GM23338 (cell line): Measurements from ENCODE around the gene YBX1. TPM values are rescaled to one million over a fixed set of nuclear protein-coding genes. Genes with fewer than 3 reads are reported as not detected.
"Not testable (repeated sequence)": the region's sequence is repeated elsewhere in the genome, so short reads cannot be mapped to it uniquely, and the experiment has no call there.

ENCODE experiments used
- ATAC-seq: fragments of 200-7000 bp; cut with Tn5 transposase; 3 replicates; pipeline ENCODE4 v1.9.1; 2020
- DNase-seq: peaks from one replicate; pipeline ENCODE4 v3.0.0-alpha.2; 2015; ENCODE audit warnings: low spot score
- H2AFZ ChIP-seq: fragments of 200-600 bp; sonication (generic); 2 replicates; pipeline ENCODE4 v1.8.0; 2016; ENCODE audit warnings: antibody characterized with exemption, mild to moderate bottlenecking, moderate library complexity
- H3F3A ChIP-seq: fragments of 200-600 bp; sonication (generic); replicated peaks from 2 replicates; pipeline ENCODE4 v1.8.0; 2017; ENCODE audit warnings: antibody characterized with exemption, mixed run types, low read depth
- H3K27ac ChIP-seq: fragments of 200-600 bp; sonication (generic); 2 replicates; pipeline ENCODE4 v1.6.1; 2016; ENCODE audit warnings: low read depth
- H3K27me3 ChIP-seq: fragments of 200-600 bp; sonication (generic); 2 replicates; pipeline ENCODE4 v1.8.0; 2016; ENCODE audit warnings: mild to moderate bottlenecking, mixed run types, moderate library complexity; ENCODE audit not compliant: insufficient read depth
- H3K36me3 ChIP-seq: fragments of 200-600 bp; sonication (generic); 2 replicates; pipeline ENCODE4 v1.8.0; 2016; ENCODE audit warnings: mild to moderate bottlenecking; ENCODE audit not compliant: insufficient read depth
- H3K4me1 ChIP-seq: fragments of 200-600 bp; sonication (generic); 2 replicates; pipeline ENCODE4 v1.8.0; 2016; ENCODE audit warnings: mild to moderate bottlenecking, moderate library complexity; ENCODE audit not compliant: insufficient read depth
- H3K4me2 ChIP-seq: fragments of 200-600 bp; sonication (generic); 2 replicates; pipeline ENCODE4 v1.7.1; 2017; ENCODE audit warnings: mixed run types
- H3K4me3 ChIP-seq: fragments of 200-600 bp; sonication (generic); 2 replicates; pipeline ENCODE4 v1.6.1; 2016; ENCODE audit warnings: mixed run types
- H3K79me2 ChIP-seq: fragments of 200-600 bp; sonication (generic); replicated peaks from 2 replicates; pipeline ENCODE4 v1.8.0; 2017; ENCODE audit warnings: mild to moderate bottlenecking; ENCODE audit not compliant: insufficient read depth
- H3K9me2 ChIP-seq: fragments of 200-600 bp; sonication (generic); 2 replicates; pipeline ENCODE4 v1.8.0; 2017; ENCODE audit not compliant: insufficient read depth
- H4K20me1 ChIP-seq: fragments of 200-600 bp; sonication (generic); replicated peaks from 2 replicates; pipeline ENCODE4 v1.8.0; 2017; ENCODE audit warnings: mild to moderate bottlenecking; ENCODE audit not compliant: insufficient read depth
- H3K27ac Mint-ChIP-seq: 2 replicates; pipeline ENCODE4 v1.8.0; 2020; ENCODE audit warnings: inconsistent platforms, mild to moderate bottlenecking, moderate library complexity, mixed read lengths
- H3K27me3 Mint-ChIP-seq: 3 replicates; pipeline ENCODE4 v1.8.0; 2022; ENCODE audit warnings: low read depth, mild to moderate bottlenecking, moderate library complexity, mixed read lengths, inconsistent platforms; ENCODE audit not compliant: insufficient read depth, poor library complexity
- H3K36me3 Mint-ChIP-seq: 3 replicates; pipeline ENCODE4 v1.8.0; 2021; ENCODE audit warnings: low read depth, mild to moderate bottlenecking, inconsistent platforms, moderate library complexity, mixed read lengths
- H3K4me1 Mint-ChIP-seq: 3 replicates; pipeline ENCODE4 v1.8.0; 2020; ENCODE audit warnings: mild to moderate bottlenecking, inconsistent platforms, mixed read lengths
- H3K4me3 Mint-ChIP-seq: 3 replicates; pipeline ENCODE4 v1.8.0; 2021; ENCODE audit warnings: moderate library complexity, mild to moderate bottlenecking, inconsistent platforms, mixed read lengths
- H3K9me3 Mint-ChIP-seq: 3 replicates; pipeline ENCODE4 v1.8.0; 2020; ENCODE audit warnings: moderate library complexity, mild to moderate bottlenecking, inconsistent platforms, mixed read lengths
- CREB1 ChIP-seq: fragments of 250-450 bp; sonication (Bioruptor Pico); IDR thresholded peaks from 2 replicates; pipeline ENCODE4 v1.5.0; 2020; ENCODE audit warnings: low read depth, mild to moderate bottlenecking, moderate library complexity
- EZH2phosphoT487 ChIP-seq: fragments of 200-600 bp; sonication (generic); IDR thresholded peaks from one replicate; pipeline ENCODE4 v1.8.1; 2018; ENCODE audit warnings: antibody characterized with exemption; ENCODE audit not compliant: unreplicated experiment
- POLR2AphosphoS5 ChIP-seq: IDR thresholded peaks from 2 replicates; pipeline ENCODE4 v1.6.1; 2016; ENCODE audit warnings: antibody characterized with exemption, low read depth
- STAT1 ChIP-seq: IDR thresholded peaks from one replicate; pipeline ENCODE4 v1.6.1; 2016; ENCODE audit warnings: antibody characterized with exemption; ENCODE audit not compliant: unreplicated experiment
- polyA plus RNA-seq: library from polyadenylated mRNA; unstranded; fragments of >200 nt; fragmentation: Nextera tagmentation; extraction: Ambion mirVana; gene quantifications from 2 replicates; pipeline ENCODE4 v1.2.1, GENCODE V29; 2016
- total RNA-seq: library from RNA; depleted of rRNA; stranded (reverse); fragments of >200 nt; shearing (Covaris generic); gene quantifications from 2 replicates; pipeline ENCODE4 v1.2.3, GENCODE V29; 2014
- TF ChIP-seq, protein P1 (sequence below): fragments of 250-450 bp; sonication (Bioruptor Pico); IDR thresholded peaks from 2 replicates; pipeline ENCODE4 v1.5.0; 2020; ENCODE audit warnings: mild to moderate bottlenecking, moderate library complexity

The YBX1 gene
- total and polyA plus RNA-seq, 2 experiments from 2014 or later, result 1,282 to 1,441 TPM

DNA sequence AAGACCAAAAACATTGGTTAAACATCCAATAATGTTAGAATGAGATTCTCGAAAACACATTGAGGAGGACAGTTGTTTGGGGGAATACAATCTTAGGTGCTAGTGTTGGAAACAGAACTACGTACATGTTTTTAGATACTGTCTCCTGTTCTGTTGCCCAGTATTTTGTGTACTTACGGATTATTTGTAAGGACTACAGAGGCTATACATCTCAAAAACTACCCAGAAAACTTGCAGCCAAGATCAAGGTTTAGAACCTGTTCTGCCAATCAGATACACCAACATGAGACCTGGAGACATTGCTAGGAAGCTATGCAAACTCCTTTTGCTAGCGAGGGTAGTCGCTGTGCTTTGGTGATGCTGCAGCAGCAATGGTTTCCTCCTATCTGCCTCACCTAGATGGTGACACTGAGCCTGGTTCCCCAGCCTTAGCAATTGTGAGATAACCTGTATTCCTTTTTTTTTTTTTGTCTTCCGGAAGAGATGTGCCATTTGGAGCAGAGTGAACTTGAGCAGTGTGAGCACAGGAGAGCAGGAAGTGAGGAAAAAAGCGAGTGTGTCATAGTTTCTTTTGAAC lies 21.8 kb downstream of the YBX1 start:
- Histone ChIP-seq H3K36me3 (peaks cover 59% of the 10 kb centered on the region), H4K20me1 (peaks cover 56% of the 10 kb centered on the region), H3K27ac (peak overlapping the region; percentile 56), H3K27me3 (no peaks in the 10 kb centered on the region), H3F3A (peaks cover 21% of the 10 kb centered on the region), H3K4me1 (no peaks in the 10 kb centered on the region), H2AFZ (no peak overlapping the region), H3K4me2 (no peak overlapping the region), H3K79me2 (peaks cover 94% of the 10 kb centered on the region), H3K9me2 (no peaks in the 10 kb centered on the region), H3K4me3 (no peak overlapping the region)
- Mint-ChIP-seq H3K27ac (no peak overlapping the region), H3K27me3 (peaks cover 7% of the 10 kb centered on the region), H3K4me1 (no peaks in the 10 kb centered on the region), H3K36me3 (peaks cover 93% of the 10 kb centered on the region), H3K9me3 (peaks cover 3% of the 10 kb centered on the region; the same call in 1 of the 3 replicates), H3K4me3 (no peak overlapping the region)
- ATAC-seq (no peak; the same call in 2 of the 3 replicates), DNase-seq (no peak)
- TF ChIP-seq CREB1 (CRISPR knock-in tag) (no peak), STAT1 (no peak), POLR2AphosphoS5 (0 out of 2 replicates have a peak, but pooled peaks have one; percentile 22), EZH2phosphoT487 (no peak)
- TF ChIP-seq, protein P1, sequence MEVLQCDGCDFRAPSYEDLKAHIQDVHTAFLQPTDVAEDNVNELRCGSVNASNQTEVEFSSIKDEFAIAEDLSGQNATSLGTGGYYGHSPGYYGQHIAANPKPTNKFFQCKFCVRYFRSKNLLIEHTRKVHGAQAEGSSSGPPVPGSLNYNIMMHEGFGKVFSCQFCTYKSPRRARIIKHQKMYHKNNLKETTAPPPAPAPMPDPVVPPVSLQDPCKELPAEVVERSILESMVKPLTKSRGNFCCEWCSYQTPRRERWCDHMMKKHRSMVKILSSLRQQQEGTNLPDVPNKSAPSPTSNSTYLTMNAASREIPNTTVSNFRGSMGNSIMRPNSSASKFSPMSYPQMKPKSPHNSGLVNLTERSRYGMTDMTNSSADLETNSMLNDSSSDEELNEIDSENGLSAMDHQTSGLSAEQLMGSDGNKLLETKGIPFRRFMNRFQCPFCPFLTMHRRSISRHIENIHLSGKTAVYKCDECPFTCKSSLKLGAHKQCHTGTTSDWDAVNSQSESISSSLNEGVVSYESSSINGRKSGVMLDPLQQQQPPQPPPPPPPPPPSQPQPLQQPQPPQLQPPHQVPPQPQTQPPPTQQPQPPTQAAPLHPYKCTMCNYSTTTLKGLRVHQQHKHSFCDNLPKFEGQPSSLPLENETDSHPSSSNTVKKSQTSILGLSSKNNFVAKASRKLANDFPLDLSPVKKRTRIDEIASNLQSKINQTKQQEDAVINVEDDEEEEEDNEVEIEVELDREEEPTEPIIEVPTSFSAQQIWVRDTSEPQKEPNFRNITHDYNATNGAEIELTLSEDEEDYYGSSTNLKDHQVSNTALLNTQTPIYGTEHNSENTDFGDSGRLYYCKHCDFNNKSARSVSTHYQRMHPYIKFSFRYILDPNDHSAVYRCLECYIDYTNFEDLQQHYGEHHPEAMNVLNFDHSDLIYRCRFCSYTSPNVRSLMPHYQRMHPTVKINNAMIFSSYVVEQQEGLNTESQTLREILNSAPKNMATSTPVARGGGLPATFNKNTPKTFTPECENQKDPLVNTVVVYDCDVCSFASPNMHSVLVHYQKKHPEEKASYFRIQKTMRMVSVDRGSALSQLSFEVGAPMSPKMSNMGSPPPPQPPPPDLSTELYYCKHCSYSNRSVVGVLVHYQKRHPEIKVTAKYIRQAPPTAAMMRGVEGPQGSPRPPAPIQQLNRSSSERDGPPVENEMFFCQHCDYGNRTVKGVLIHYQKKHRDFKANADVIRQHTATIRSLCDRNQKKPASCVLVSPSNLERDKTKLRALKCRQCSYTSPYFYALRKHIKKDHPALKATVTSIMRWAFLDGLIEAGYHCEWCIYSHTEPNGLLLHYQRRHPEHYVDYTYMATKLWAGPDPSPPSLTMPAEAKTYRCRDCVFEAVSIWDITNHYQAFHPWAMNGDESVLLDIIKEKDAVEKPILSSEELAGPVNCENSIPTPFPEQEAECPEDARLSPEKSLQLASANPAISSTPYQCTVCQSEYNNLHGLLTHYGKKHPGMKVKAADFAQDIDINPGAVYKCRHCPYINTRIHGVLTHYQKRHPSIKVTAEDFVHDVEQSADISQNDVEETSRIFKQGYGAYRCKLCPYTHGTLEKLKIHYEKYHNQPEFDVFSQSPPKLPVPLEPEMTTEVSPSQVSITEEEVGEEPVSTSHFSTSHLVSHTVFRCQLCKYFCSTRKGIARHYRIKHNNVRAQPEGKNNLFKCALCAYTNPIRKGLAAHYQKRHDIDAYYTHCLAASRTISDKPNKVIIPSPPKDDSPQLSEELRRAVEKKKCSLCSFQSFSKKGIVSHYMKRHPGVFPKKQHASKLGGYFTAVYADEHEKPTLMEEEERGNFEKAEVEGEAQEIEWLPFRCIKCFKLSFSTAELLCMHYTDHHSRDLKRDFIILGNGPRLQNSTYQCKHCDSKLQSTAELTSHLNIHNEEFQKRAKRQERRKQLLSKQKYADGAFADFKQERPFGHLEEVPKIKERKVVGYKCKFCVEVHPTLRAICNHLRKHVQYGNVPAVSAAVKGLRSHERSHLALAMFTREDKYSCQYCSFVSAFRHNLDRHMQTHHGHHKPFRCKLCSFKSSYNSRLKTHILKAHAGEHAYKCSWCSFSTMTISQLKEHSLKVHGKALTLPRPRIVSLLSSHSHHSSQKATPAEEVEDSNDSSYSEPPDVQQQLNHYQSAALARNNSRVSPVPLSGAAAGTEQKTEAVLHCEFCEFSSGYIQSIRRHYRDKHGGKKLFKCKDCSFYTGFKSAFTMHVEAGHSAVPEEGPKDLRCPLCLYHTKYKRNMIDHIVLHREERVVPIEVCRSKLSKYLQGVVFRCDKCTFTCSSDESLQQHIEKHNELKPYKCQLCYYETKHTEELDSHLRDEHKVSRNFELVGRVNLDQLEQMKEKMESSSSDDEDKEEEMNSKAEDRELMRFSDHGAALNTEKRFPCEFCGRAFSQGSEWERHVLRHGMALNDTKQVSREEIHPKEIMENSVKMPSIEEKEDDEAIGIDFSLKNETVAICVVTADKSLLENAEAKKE (CRISPR knock-in tag), result no peak

DNA sequence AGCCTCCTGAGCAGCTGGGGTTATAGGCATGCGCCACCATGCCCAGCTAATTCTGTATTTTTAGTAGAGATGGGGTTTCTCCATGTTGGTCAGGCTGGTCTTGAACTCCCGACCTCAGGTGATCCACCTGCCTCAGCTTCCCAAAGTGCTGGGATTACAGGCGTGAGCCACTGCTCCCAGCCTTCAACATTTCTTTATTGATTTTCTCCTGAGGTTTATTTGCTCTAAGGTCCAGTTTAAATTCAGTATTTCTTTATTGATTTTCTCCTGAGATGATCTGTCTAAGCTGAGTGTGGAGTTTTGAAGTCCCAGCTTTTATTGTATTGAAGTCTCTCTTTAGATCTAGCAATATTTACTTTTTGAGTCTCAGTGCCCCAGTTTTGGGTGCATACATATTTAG lies 30.6 kb downstream of the YBX1 start:
- peaks cover 25% of the 10 kb centered on the region for H4K20me1 ChIP-seq
- not testable (repeated sequence) for H2AFZ ChIP-seq, H3K4me1 Mint-ChIP-seq, H3K4me3 Mint-ChIP-seq, H3K27ac Mint-ChIP-seq, H3K4me1 ChIP-seq, H3F3A ChIP-seq, H3K27ac ChIP-seq, H3K27me3 Mint-ChIP-seq, H3K9me2 ChIP-seq, ATAC-seq, H3K36me3 ChIP-seq, H3K9me3 Mint-ChIP-seq, DNase-seq, H3K4me3 ChIP-seq, H3K4me2 ChIP-seq, H3K27me3 ChIP-seq
- H3K36me3 Mint-ChIP-seq, result peaks cover 41% of the 10 kb centered on the region
- H3K79me2 ChIP-seq, result peaks cover 59% of the 10 kb centered on the region
